CD4-positive, CD25-positive, alpha-beta regulatory T cell (primary cell): ENCODE data around the gene HMGCS2. TPM values are rescaled to one million over a fixed set of nuclear protein-coding genes. Genes with fewer than 3 reads are reported as not detected.
"Not testable (repeated sequence)": the region's sequence is repeated elsewhere in the genome, so short reads cannot be mapped to it uniquely, and the experiment has no call there.

Source experiments
- ATAC-seq, 2 donors: fragments of 150-1000 bp; cut with Tn5 transposase; one replicate each; pipeline ENCODE4 v1.10.0; 2021; ENCODE audit warnings: low read depth in 2 of 2, moderate number of reproducible peaks in 2 of 2, moderate library complexity in 1 of 2
- DNase-seq, 3 donors: peaks; one replicate each; pipeline versions ENCODE4 v3.0.0 to v3.0.0-alpha.2; 2012 to 2022; ENCODE audit warnings: mixed read lengths in 1 of 3
- H3K27ac ChIP-seq: one replicate; pipeline ENCODE4 v1.7.0; 2013; ENCODE audit warnings: mild to moderate bottlenecking, low read length; ENCODE audit not compliant: insufficient read depth, poor library complexity, severe bottlenecking
- H3K27me3 ChIP-seq: one replicate; pipeline ENCODE4 v1.7.0; 2013; ENCODE audit warnings: low read length; ENCODE audit not compliant: control insufficient read depth, insufficient read depth
- H3K36me3 ChIP-seq: one replicate; pipeline ENCODE4 v1.7.0; 2013; ENCODE audit warnings: mild to moderate bottlenecking, low read length, moderate library complexity; ENCODE audit not compliant: control insufficient read depth, insufficient read depth
- H3K4me1 ChIP-seq: 2 replicates; pipeline ENCODE4 v1.7.0; 2013; ENCODE audit warnings: mild to moderate bottlenecking, low read length; ENCODE audit not compliant: insufficient read depth, control insufficient read depth, poor library complexity, severe bottlenecking
- H3K4me3 ChIP-seq: one replicate; pipeline ENCODE4 v1.7.0; 2013; ENCODE audit warnings: low read depth, mild to moderate bottlenecking, low read length, moderate library complexity
- H3K9me3 ChIP-seq, 2 experiments: 1 replicate in 1 of 2; 2 replicates in 1 of 2; pipeline ENCODE4 v1.7.0; 2013; ENCODE audit warnings: low read length in 2 of 2, mild to moderate bottlenecking in 1 of 2, moderate library complexity in 1 of 2; ENCODE audit not compliant: control insufficient read depth in 2 of 2
- H3K27ac Mint-ChIP-seq, 3 donors: one replicate each; pipeline ENCODE4 v1.8.0; 2020 to 2022; ENCODE audit warnings: mild to moderate bottlenecking in 3 of 3, mixed read lengths in 3 of 3, moderate library complexity in 2 of 3
- H3K27me3 Mint-ChIP-seq: one replicate; pipeline ENCODE4 v1.8.0; 2022; ENCODE audit warnings: mild to moderate bottlenecking, mixed read lengths
- H3K36me3 Mint-ChIP-seq: one replicate; pipeline ENCODE4 v1.8.0; 2020; ENCODE audit warnings: mixed read lengths
- H3K4me1 Mint-ChIP-seq, 4 donors: one replicate each; pipeline ENCODE4 v1.8.0; 2020 to 2022; ENCODE audit warnings: mixed read lengths in 4 of 4, mild to moderate bottlenecking in 1 of 4
- H3K4me3 Mint-ChIP-seq, 4 donors: one replicate each; pipeline ENCODE4 v1.8.0; 2020 to 2022; ENCODE audit warnings: mild to moderate bottlenecking in 4 of 4, mixed read lengths in 4 of 4, moderate library complexity in 3 of 4
- H3K9me3 Mint-ChIP-seq, 7 donors: one replicate each; pipeline ENCODE4 v1.8.0; 2020 to 2022; ENCODE audit warnings: mixed read lengths in 7 of 7, mild to moderate bottlenecking in 3 of 7, moderate library complexity in 2 of 7
- polyA plus RNA-seq, 4 donors: library from polyadenylated mRNA; unstranded; fragments of 300-500 nt; fragmentation: Illumina TruSeq; gene quantifications; one replicate each; pipeline ENCODE4 v1.2.3, GENCODE V29; 2021
- total RNA-seq: library from RNA; stranded (reverse); gene quantifications from one replicate; pipeline ENCODE4 v1.2.3, GENCODE V29; 2022

Gene HMGCS2
- total and polyA plus RNA-seq, 5 donors from 2014 or later: not detected

DNA sequence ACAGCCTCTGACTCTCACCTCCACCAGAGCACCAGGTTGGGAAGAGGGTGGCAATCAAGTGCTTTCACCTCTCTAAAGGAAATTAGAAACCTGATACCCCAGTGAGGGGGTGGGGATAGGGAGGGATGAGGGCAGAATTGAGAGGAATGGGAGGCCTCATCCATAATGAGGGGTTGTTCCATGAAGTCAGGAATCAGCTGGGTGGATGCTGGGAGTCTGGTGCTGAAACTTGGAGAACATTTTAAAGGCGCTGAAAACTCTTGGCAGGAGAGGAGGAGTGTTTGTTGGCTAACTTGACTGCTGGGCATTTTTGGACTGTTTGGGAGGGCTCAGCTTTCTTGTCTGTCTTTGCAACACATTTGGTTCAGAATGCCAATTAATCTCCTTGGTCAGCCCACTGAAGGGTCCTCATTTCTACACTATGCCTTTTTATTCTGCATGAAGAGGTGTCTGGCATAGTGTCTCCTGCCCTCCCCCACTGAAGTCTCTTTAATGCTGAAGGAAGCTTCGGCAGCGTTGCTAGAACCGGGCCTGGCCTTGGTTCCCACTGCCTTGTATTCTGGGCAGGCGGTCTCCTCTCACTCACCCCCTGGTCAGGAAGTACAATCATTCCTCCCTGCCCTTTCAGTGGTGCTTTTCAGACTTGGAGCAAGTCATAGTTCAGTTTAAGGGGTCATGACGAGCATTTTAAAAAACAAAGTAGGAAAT is 54.8 kb downstream of the HMGCS2 start:
- DNase-seq: no peak
- Histone ChIP-seq H3K4me3 (no peak overlapping the region), H3K27ac (no peak overlapping the region), H3K27me3 (peaks cover 7% of the 10 kb centered on the region), H3K36me3 (no peaks in the 10 kb centered on the region), H3K9me3 (no peaks in the 10 kb centered on the region), H3K4me1 (peaks cover 11% of the 10 kb centered on the region)
- no peak overlapping the region for H3K27ac Mint-ChIP-seq
- H3K27me3 Mint-ChIP-seq: peaks cover 39% of the 10 kb centered on the region
- ATAC-seq: no peak
- H3K36me3 Mint-ChIP-seq: no peaks in the 10 kb centered on the region
- peak overlapping the region in 3 of 4 donors; percentile 13 to 93 (median 69) for H3K4me3 Mint-ChIP-seq
- peaks cover 0 to 2% (median 0%) of the 10 kb centered on the region in 7 donors for H3K9me3 Mint-ChIP-seq
- H3K4me1 Mint-ChIP-seq: peaks cover 8 to 15% (median 10%) of the 10 kb centered on the region in 4 donors

DNA sequence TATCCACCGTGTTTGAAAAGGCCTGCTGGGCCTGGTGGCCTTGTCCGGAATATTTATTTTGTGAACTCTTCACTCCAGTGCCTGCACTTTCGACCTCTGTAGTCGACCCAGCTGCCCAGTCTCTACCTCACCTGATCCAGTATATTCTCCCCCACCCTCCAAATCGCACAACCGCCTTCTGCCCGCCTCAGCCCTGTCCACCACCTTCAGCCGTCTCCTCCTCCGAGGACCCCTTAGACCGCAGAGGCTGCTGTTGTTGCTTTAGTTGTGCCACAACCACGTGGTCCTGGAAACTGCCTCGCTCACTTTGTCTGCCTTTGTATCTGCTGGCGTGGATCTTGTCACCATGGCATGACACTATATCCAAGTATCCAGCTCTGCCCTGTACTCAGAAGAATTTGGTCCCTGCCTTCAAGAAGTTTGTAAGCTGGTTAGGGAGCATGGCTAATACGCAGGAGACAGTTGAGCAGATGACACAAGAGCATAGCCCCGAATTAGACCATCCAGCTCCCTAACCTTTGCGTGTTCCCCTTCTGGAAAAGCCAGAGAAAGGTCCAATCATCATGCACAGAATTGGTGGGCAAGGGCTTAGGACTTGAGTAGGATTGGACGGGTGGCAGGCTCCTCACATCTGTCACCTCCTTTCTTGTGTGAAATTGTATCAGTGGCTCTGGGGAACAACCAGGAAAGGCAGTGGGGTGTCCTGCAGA is 55.5 kb downstream of the HMGCS2 start:
- Histone ChIP-seq H3K4me1 (peaks cover 11% of the 10 kb centered on the region), H3K27me3 (peaks cover 7% of the 10 kb centered on the region), H3K36me3 (no peaks in the 10 kb centered on the region), H3K4me3 (no peak overlapping the region), H3K9me3 (no peaks in the 10 kb centered on the region), H3K27ac (no peak overlapping the region)
- H3K9me3 Mint-ChIP-seq: peaks cover 0 to 2% (median 0%) of the 10 kb centered on the region in 7 donors
- H3K27ac Mint-ChIP-seq: no peak overlapping the region
- H3K36me3 Mint-ChIP-seq: no peaks in the 10 kb centered on the region
- peaks cover 39% of the 10 kb centered on the region for H3K27me3 Mint-ChIP-seq
- DNase-seq (no peak), ATAC-seq (no peak)
- H3K4me1 Mint-ChIP-seq: peaks cover 8 to 15% (median 10%) of the 10 kb centered on the region in 4 donors
- peak overlapping the region; percentile 39 to 93 (median 72) for H3K4me3 Mint-ChIP-seq

DNA sequence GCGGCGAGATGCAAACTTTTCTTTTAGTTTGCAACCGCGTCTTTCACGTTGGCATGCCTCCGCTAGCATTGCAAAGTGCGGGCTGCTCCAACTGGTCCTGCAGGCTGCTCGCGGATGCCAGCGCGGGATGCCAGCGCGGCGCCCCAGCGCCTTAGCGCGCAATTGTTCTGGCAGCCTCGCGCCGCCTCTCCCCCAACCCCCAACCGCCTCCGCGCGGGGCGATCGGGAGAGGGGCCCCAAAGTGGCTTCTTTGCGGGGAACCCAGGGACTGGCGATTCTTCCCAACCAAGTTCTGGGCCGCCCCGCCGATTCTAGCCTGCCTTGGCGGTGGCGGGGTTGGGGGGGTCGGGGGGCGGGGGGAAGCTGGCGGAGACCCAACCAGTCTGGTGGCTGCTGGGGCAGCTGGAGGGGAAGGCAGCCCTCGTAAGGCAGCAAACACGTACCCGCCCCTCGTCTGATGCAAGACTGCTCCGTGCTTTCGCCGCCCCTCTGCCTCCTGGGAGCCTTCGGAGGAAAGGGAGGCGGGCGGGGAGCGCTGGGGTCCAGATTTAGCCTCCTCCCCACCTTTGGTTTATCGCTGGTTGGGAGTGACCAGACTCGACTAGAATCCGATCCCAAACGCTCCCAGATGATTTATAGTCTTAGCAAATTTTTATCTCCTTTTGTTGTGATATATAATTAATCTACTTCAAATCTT is 56.2 kb downstream of the HMGCS2 start:
- H3K27ac ChIP-seq: no peak overlapping the region

GRCh38 chr1:119711804-119712341 is 56.8 kb downstream of the HMGCS2 start, which contains the start of gene PHGDH:
Gene PHGDH, plus strand, starts transcription at chr1:119711934. Its CDS starts 89 bp downstream, at chr1:119712023.
- peaks cover 8 to 15% (median 10%) of the 10 kb centered on the region in 4 donors for H3K4me1 Mint-ChIP-seq
- peak in 1 of 2 donors; percentile 42 for ATAC-seq
- peak within 1 kb of the TSS; percentile 81 to 96 (median 92) for H3K4me3 Mint-ChIP-seq
- peaks cover 0 to 3% (median 0%) of the 10 kb centered on the region in 7 donors for H3K9me3 Mint-ChIP-seq
- no peaks in the 10 kb centered on the region for H3K36me3 Mint-ChIP-seq
- Histone ChIP-seq H3K27ac (no peak within 1 kb of the TSS), H3K27me3 (peaks cover 7% of the 10 kb centered on the region), H3K9me3 (no peaks in the 10 kb centered on the region), H3K36me3 (no peaks in the 10 kb centered on the region), H3K4me1 (peaks cover 11% of the 10 kb centered on the region), H3K4me3 (peak within 1 kb of the TSS; percentile 69)
- no peak within 1 kb of the TSS for H3K27ac Mint-ChIP-seq
- H3K27me3 Mint-ChIP-seq: peaks cover 35% of the 10 kb centered on the region
- peak in 1 of 3 donors; percentile 56 for DNase-seq

More for the DNA sequence above, 56.2 kb downstream of the HMGCS2 start:
- Mint-ChIP-seq H3K9me3 (peaks cover 0 to 3% (median 0%) of the 10 kb centered on the region in 7 donors), H3K36me3 (no peaks in the 10 kb centered on the region), H3K27ac (no peak overlapping the region), H3K4me1 (peaks cover 8 to 15% (median 10%) of the 10 kb centered on the region in 4 donors), H3K27me3 (peaks cover 37% of the 10 kb centered on the region), H3K4me3 (peak overlapping the region; percentile 81 to 96 (median 92))
- peaks cover 11% of the 10 kb centered on the region for H3K4me1 ChIP-seq
- H3K27me3 ChIP-seq: peaks cover 7% of the 10 kb centered on the region
- DNase-seq: peak in 1 of 3 donors; percentile 13
- peak overlapping the region; percentile 69 for H3K4me3 ChIP-seq
- no peaks in the 10 kb centered on the region for H3K9me3 ChIP-seq
- no peak for ATAC-seq
- H3K36me3 ChIP-seq: no peaks in the 10 kb centered on the region

- Histone ChIP-seq H3K4me1 (peaks cover 11% of the 10 kb centered on the region), H3K4me3 (peak overlapping the region; percentile 69)
- not testable (repeated sequence) for ATAC-seq, H3K9me3 ChIP-seq, H3K27me3 ChIP-seq, H3K27ac Mint-ChIP-seq, H3K9me3 Mint-ChIP-seq, DNase-seq, H3K36me3 ChIP-seq, H3K36me3 Mint-ChIP-seq, H3K27ac ChIP-seq
- Mint-ChIP-seq H3K27me3 (peaks cover 35% of the 10 kb centered on the region), H3K4me1 (peaks cover 8 to 15% (median 10%) of the 10 kb centered on the region in 4 donors), H3K4me3 (peak overlapping the region; percentile 81 to 96 (median 92))
These were observed 57.3 kb downstream of the HMGCS2 start for GRCh38 chr1:119711356-119711803.

DNA sequence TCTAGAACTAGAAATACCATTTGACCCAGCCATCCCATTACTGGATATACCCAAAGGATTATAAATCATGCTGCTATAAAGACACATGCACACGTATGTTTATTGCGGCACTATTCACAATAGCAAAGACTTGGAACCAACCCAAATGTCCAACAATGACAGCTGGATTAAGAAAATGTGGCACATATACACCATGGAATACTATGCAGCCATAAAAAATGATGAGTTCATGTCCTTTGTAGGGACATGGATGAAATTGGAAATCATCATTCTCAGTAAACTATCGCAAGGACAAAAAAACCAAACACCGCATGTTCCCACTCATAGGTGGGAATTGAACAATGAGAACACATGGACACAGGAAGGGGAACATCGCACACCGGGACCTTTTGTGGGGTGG is 62.1 kb downstream of the HMGCS2 start:
- H3K9me3 ChIP-seq, H3K4me3 ChIP-seq, ATAC-seq, H3K27ac ChIP-seq, H3K36me3 Mint-ChIP-seq, H3K36me3 ChIP-seq, H3K4me1 Mint-ChIP-seq, H3K27me3 ChIP-seq, H3K27ac Mint-ChIP-seq, H3K4me3 Mint-ChIP-seq, H3K4me1 ChIP-seq, DNase-seq: not testable (repeated sequence)
- peaks cover 23% of the 10 kb centered on the region for H3K27me3 Mint-ChIP-seq
- H3K9me3 Mint-ChIP-seq: peaks cover 0 to 13% (median 9%) of the 10 kb centered on the region in 7 donors
